ENCODE results near the gene KRT26. TPM values are rescaled to one million over a fixed set of nuclear protein-coding genes. Genes with fewer than 3 reads are reported as not detected.
A peak's percentile ranks its signal among the peaks of the same experiment; 100 is the strongest.
"Not testable (repeated sequence)": the region's sequence is repeated elsewhere in the genome, so short reads cannot be mapped to it uniquely, and the experiment has no call there.

KRT26 gene
- not detected for polyA plus RNA-seq (2013, experiment 1 of 4)
- not detected for polyA plus RNA-seq (2013, experiment 2 of 4)
- polyA plus RNA-seq (2013, experiment 3 of 4) = not detected
- not detected for polyA plus RNA-seq (2013, experiment 4 of 4)

GRCh38 chr17:40772101-40772500 is at the start of gene KRT26:
KRT26 (minus strand) TSS chr17:40772201; CDS start chr17:40772113, 88 bp downstream.
- H3K4me1 ChIP-seq (ENCODE audit: control insufficient read depth, insufficient read depth, low read length) = no peaks in the 10 kb centered on the region
- no peak within 1 kb of the TSS for H3K4me3 ChIP-seq (ENCODE audit: insufficient read depth, low read depth, low read length)
- H3K36me3 ChIP-seq (ENCODE audit: control insufficient read depth, insufficient read depth, low read length) = no peaks in the 10 kb centered on the region
- no peaks in the 10 kb centered on the region for H3K27me3 ChIP-seq (ENCODE audit: control insufficient read depth, insufficient read depth, low read length, poor library complexity, severe bottlenecking)
- no peaks in the 10 kb centered on the region for H3K9me3 ChIP-seq (ENCODE audit: control insufficient read depth, low read length)
- WGBS, 2 experiments = 95 to 96% methylated on average over 2 to 3 of the region's 3 CpGs
- H3K27ac ChIP-seq (ENCODE audit: insufficient read depth, low read depth, low read length, poor library complexity, severe bottlenecking) = no peak within 1 kb of the TSS

- H3K4me3 ChIP-seq (ENCODE audit: insufficient read depth, low read depth, low read length) = no peak overlapping the region
- no peaks in the 10 kb centered on the region for H3K4me1 ChIP-seq (ENCODE audit: control insufficient read depth, insufficient read depth, low read length)
- H3K27me3 ChIP-seq (ENCODE audit: control insufficient read depth, insufficient read depth, low read length, poor library complexity, severe bottlenecking) = peaks cover 49% of the 10 kb centered on the region
- peaks cover 3% of the 10 kb centered on the region for H3K36me3 ChIP-seq (ENCODE audit: control insufficient read depth, insufficient read depth, low read length)
- no peak overlapping the region for H3K27ac ChIP-seq (ENCODE audit: insufficient read depth, low read depth, low read length, poor library complexity, severe bottlenecking)
- no peaks in the 10 kb centered on the region for H3K9me3 ChIP-seq (ENCODE audit: control insufficient read depth, low read length)
These were observed 49.5 kb upstream of the KRT26 start for GRCh38 chr17:40821536-40821935.

GRCh38 chr17:40820228-40820838 is 48.3 kb upstream of the KRT26 start:
- Histone ChIP-seq H3K4me3 (ENCODE audit: insufficient read depth, low read depth, low read length) (no peak overlapping the region), H3K36me3 (ENCODE audit: control insufficient read depth, insufficient read depth, low read length) (peaks cover 3% of the 10 kb centered on the region), H3K27ac (ENCODE audit: insufficient read depth, low read depth, low read length, poor library complexity, severe bottlenecking) (no peak overlapping the region), H3K4me1 (ENCODE audit: control insufficient read depth, insufficient read depth, low read length) (no peaks in the 10 kb centered on the region), H3K27me3 (ENCODE audit: control insufficient read depth, insufficient read depth, low read length, poor library complexity, severe bottlenecking) (peaks cover 37% of the 10 kb centered on the region), H3K9me3 (ENCODE audit: control insufficient read depth, low read length) (no peaks in the 10 kb centered on the region)
- WGBS, 2 experiments = 91 to 96% methylated on average over 9 of the region's 9 CpGs

DNA sequence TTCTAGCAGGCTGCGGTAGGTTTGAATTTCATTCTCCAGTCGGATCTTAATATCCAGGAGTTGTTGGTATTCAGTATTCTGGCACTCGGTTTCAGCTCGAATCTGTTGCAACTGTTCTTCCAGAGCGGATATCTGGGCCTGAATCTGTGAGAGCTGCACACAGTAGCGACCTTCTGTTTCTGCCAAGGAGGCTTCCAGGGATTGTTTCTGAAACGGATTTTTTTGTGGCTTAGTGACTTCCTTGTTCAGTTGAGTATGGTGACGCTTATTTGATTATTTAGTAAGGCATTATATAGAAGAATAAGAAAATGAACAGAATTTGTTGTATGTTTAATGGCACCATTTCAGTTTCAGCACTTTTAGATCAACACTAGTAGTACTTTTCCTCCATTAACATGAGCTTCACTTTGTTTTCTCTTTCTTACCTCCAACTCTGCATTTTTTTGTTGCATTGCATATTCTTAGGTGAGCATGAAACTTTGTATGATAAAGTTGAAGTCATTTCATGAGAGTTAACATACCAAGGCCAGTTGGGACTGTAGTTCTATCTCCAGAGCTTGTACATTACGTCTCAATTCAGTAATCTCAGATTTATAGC is 47.6 kb upstream of the KRT26 start:
- Histone ChIP-seq H3K36me3 (ENCODE audit: control insufficient read depth, insufficient read depth, low read length) (peaks cover 3% of the 10 kb centered on the region), H3K4me1 (ENCODE audit: control insufficient read depth, insufficient read depth, low read length) (no peaks in the 10 kb centered on the region), H3K27ac (ENCODE audit: insufficient read depth, low read depth, low read length, poor library complexity, severe bottlenecking) (no peak overlapping the region), H3K4me3 (ENCODE audit: insufficient read depth, low read depth, low read length) (peak overlapping the region; percentile 63), H3K27me3 (ENCODE audit: control insufficient read depth, insufficient read depth, low read length, poor library complexity, severe bottlenecking) (peaks cover 30% of the 10 kb centered on the region), H3K9me3 (ENCODE audit: control insufficient read depth, low read length) (no peaks in the 10 kb centered on the region)
- WGBS, 2 experiments = 81 to 82% methylated on average over 8 to 9 of the region's 9 CpGs

DNA sequence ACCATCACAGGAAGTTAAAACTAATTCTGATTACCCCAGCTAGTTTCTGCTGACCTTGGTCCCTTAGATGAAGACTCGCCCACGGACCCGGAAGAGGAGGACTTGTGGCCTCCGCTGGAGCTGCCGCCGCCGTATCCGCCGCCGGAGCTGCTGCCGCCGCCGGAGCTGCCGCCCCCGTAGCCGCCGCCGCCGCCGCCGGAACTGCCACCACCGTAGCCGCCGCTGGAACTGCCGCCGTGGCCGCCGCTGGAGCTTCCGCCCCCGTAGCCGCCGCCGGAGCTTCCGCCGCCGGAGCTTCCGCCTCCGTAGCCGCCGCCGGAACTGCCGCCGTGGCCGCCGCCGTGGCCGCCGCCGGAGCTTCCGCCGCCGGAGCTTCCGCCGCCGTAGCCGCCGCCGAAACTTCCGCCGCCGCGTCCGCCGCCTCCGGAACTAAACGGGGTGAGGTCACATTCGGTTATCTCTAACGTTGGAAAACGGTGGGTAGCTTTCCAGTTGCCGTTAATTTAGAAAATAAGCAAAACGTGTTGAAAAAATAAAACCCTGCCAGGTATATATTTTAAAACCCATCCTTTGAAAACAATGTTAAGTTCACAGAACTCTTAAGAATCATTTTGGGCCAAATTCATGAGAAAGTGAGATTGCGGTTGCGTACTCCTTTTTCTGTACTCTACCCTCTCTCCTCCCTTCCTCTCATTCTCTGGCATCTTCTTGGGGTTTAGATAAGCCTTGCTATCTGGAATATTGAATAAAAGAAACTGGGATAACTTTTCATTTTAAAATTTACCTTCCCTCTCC is 46.9 kb upstream of the KRT26 start:
- WGBS, 2 experiments = 1 to 3% methylated on average over 71 to 73 of the region's 73 CpGs
- H3K9me3 ChIP-seq (ENCODE audit: control insufficient read depth, low read length) = no peaks in the 10 kb centered on the region
- no peak overlapping the region for H3K27ac ChIP-seq (ENCODE audit: insufficient read depth, low read depth, low read length, poor library complexity, severe bottlenecking)
- peaks cover 25% of the 10 kb centered on the region for H3K27me3 ChIP-seq (ENCODE audit: control insufficient read depth, insufficient read depth, low read length, poor library complexity, severe bottlenecking)
- no peaks in the 10 kb centered on the region for H3K4me1 ChIP-seq (ENCODE audit: control insufficient read depth, insufficient read depth, low read length)
- H3K36me3 ChIP-seq (ENCODE audit: control insufficient read depth, insufficient read depth, low read length) = peaks cover 3% of the 10 kb centered on the region
- peak overlapping the region; percentile 63 for H3K4me3 ChIP-seq (ENCODE audit: insufficient read depth, low read depth, low read length)

GRCh38 chr17:40818343-40818732 is 46.3 kb upstream of the KRT26 start:
- Histone ChIP-seq H3K27ac (ENCODE audit: insufficient read depth, low read depth, low read length, poor library complexity, severe bottlenecking) (no peak overlapping the region), H3K36me3 (ENCODE audit: control insufficient read depth, insufficient read depth, low read length) (peaks cover 3% of the 10 kb centered on the region), H3K27me3 (ENCODE audit: control insufficient read depth, insufficient read depth, low read length, poor library complexity, severe bottlenecking) (peaks cover 31% of the 10 kb centered on the region), H3K4me3 (ENCODE audit: insufficient read depth, low read depth, low read length) (peak overlapping the region; percentile 63), H3K4me1 (ENCODE audit: control insufficient read depth, insufficient read depth, low read length) (no peaks in the 10 kb centered on the region), H3K9me3 (ENCODE audit: control insufficient read depth, low read length) (no peaks in the 10 kb centered on the region)
- WGBS, 2 experiments = 13 to 38% methylated on average over 6 to 7 of the region's 7 CpGs

GRCh38 chr17:40817103-40817682 is 45.2 kb upstream of the KRT26 start:
- Histone ChIP-seq H3K27ac (ENCODE audit: insufficient read depth, low read depth, low read length, poor library complexity, severe bottlenecking) (no peak overlapping the region), H3K4me1 (ENCODE audit: control insufficient read depth, insufficient read depth, low read length) (no peaks in the 10 kb centered on the region), H3K4me3 (ENCODE audit: insufficient read depth, low read depth, low read length) (no peak overlapping the region), H3K27me3 (ENCODE audit: control insufficient read depth, insufficient read depth, low read length, poor library complexity, severe bottlenecking) (peaks cover 40% of the 10 kb centered on the region), H3K36me3 (ENCODE audit: control insufficient read depth, insufficient read depth, low read length) (peaks cover 3% of the 10 kb centered on the region), H3K9me3 (ENCODE audit: control insufficient read depth, low read length) (no peaks in the 10 kb centered on the region)
- WGBS, 2 experiments = 91 to 93% methylated on average over 4 of the region's 4 CpGs

DNA sequence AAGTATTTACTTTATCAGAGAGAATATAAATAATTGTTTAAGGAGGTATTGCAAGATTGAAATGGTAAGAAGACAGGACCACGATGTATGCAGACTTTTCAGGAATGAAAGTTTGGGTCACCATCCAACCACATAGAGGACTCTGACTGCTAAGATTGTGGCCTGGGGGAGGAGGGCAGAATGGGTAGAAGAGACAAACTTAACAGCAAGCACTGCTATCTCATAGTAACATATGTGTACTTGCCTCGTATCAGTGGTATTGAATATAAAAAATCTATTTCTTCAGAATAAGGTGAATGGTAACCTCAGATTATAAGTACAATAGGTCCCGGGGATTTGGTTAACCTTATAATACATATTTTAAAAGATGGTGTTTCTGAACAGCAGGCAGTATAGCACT is 44.6 kb upstream of the KRT26 start:
- 100% methylated on average over 1 to 2 of the region's 3 CpGs for WGBS, 2 experiments
- Histone ChIP-seq H3K27me3 (ENCODE audit: control insufficient read depth, insufficient read depth, low read length, poor library complexity, severe bottlenecking) (peaks cover 40% of the 10 kb centered on the region), H3K4me1 (ENCODE audit: control insufficient read depth, insufficient read depth, low read length) (no peaks in the 10 kb centered on the region), H3K27ac (ENCODE audit: insufficient read depth, low read depth, low read length, poor library complexity, severe bottlenecking) (no peak overlapping the region), H3K9me3 (ENCODE audit: control insufficient read depth, low read length) (no peaks in the 10 kb centered on the region), H3K4me3 (ENCODE audit: insufficient read depth, low read depth, low read length) (no peak overlapping the region), H3K36me3 (ENCODE audit: control insufficient read depth, insufficient read depth, low read length) (peaks cover 3% of the 10 kb centered on the region)

- H3K4me1 ChIP-seq (ENCODE audit: control insufficient read depth, insufficient read depth, low read length) = no peaks in the 10 kb centered on the region
- no peak overlapping the region for H3K4me3 ChIP-seq (ENCODE audit: insufficient read depth, low read depth, low read length)
- H3K36me3 ChIP-seq (ENCODE audit: control insufficient read depth, insufficient read depth, low read length) = peaks cover 3% of the 10 kb centered on the region
- peaks cover 40% of the 10 kb centered on the region for H3K27me3 ChIP-seq (ENCODE audit: control insufficient read depth, insufficient read depth, low read length, poor library complexity, severe bottlenecking)
- WGBS, 2 experiments = 100% methylated on average over 1 of the region's 1 CpG; no CpG with 5 or more reads in 1 of the 2 experiments
- no peaks in the 10 kb centered on the region for H3K9me3 ChIP-seq (ENCODE audit: control insufficient read depth, low read length)
- no peak overlapping the region for H3K27ac ChIP-seq (ENCODE audit: insufficient read depth, low read depth, low read length, poor library complexity, severe bottlenecking)
These were observed 43.4 kb upstream of the KRT26 start for GRCh38 chr17:40815381-40815780.

DNA sequence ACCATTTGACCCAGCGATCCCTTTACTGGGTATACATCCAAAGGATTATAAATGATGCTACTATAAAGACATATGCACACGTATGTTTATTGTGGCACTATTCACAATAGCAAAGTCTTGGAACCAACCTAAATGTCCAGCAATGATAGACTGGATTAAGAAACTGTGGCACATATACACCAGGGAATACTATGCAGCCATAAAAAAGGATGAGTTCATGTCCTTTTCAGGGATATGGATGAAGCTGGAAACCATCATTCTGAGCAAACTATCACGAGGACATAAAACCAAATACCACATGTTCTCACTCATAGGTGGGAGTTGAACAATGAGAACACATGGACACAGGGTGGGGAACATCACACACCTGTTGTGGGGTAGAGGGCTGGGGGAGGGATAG is 42.7 kb upstream of the KRT26 start:
- not testable (repeated sequence) for H3K4me1 ChIP-seq (ENCODE audit: control insufficient read depth, insufficient read depth, low read length); H3K9me3 ChIP-seq (ENCODE audit: control insufficient read depth, low read length); H3K27ac ChIP-seq (ENCODE audit: insufficient read depth, low read depth, low read length, poor library complexity, severe bottlenecking); H3K36me3 ChIP-seq (ENCODE audit: control insufficient read depth, insufficient read depth, low read length); H3K4me3 ChIP-seq (ENCODE audit: insufficient read depth, low read depth, low read length)
- WGBS, 2 experiments = 89 to 92% methylated on average over 1 to 3 of the region's 3 CpGs
- H3K27me3 ChIP-seq (ENCODE audit: control insufficient read depth, insufficient read depth, low read length, poor library complexity, severe bottlenecking) = peaks cover 44% of the 10 kb centered on the region

Measured in ectodermal cell (in vitro differentiated cells).